HCT116 (cell line): Measurements from ENCODE around the gene CRHR2. TPM values are rescaled to one million over a fixed set of nuclear protein-coding genes. Genes with fewer than 3 reads are reported as not detected.

Experiments
- ATAC-seq: fragments of 200-7000 bp; cut with Tn5 transposase; 2 replicates; pipeline ENCODE4 v1.9.1; 2020; ENCODE audit warnings: mild to moderate bottlenecking, moderate library complexity
- BruUV-seq: library from RNA; stranded (reverse); fragments of 400-500 nt; replicated peaks from 2 replicates; lab custom pipeline; 2021; lab: Mats Ljungman, UMichigan
- CTCF ChIA-PET: fragments of 300-600 bp; sonication (Branson Sonifier 250); formaldehyde crosslinking; loops from one replicate; lab custom pipeline; 2021; ENCODE audit warnings: antibody characterized with exemption; lab: Charles Lee
- POLR2A ChIA-PET: fragments of 300-600, 350-600 bp; sonication (Branson Sonifier 250); formaldehyde crosslinking; loops from one replicate; lab custom pipeline; 2021; ENCODE audit warnings: antibody characterized with exemption; lab: Charles Lee
- RAD21 ChIA-PET, 2 experiments: fragments of 300-600 bp; sonication (Branson Sonifier 250); formaldehyde crosslinking; loops; one replicate each; lab custom pipeline; 2023; ENCODE audit warnings: low total read pairs in 2 of 2; ENCODE audit not compliant: uncharacterized antibody in 2 of 2, unreplicated experiment in 2 of 2, low non-redundant PET in 1 of 2; lab: Charles Lee
- DNase-seq: peaks from one replicate; pipeline ENCODE4 v3.0.0-alpha.2; 2010; ENCODE audit warnings: low read depth, low spot score
- H2AFZ ChIP-seq: fragments of 200-600 bp; shearing (Covaris generic), sonication (generic); 2 replicates; pipeline ENCODE4 v1.6.1; 2017; ENCODE audit warnings: low read depth, mixed run types, mixed read lengths, antibody characterized with exemption, low read length; ENCODE audit not compliant: poor library complexity, severe bottlenecking
- H3K27ac ChIP-seq: 2 replicates; pipeline ENCODE4 v1.5.1; 2012; ENCODE audit warnings: low read depth, low read length
- H3K27me3 ChIP-seq: fragments of 200-600 bp; sonication (generic); 2 replicates; pipeline ENCODE4 v1.6.1; 2016; ENCODE audit warnings: mixed run types, low read length, mixed read lengths; ENCODE audit not compliant: insufficient read depth
- H3K36me3 ChIP-seq, 2 experiments: fragments of 200-500 bp in 1 of 2; fragments of 200-600 bp in 1 of 2; sonication (Bioruptor generic) in 1 of 2; sonication (generic) in 1 of 2; 2 replicates each; pipeline versions ENCODE4 v1.5.1 to v1.6.1; 2014 to 2016; ENCODE audit warnings: low read length in 2 of 2, inconsistent platforms in 1 of 2, mixed read lengths in 1 of 2, mixed run types in 1 of 2; ENCODE audit not compliant: insufficient read depth in 2 of 2, control insufficient read depth in 1 of 2
- H3K4me1 ChIP-seq, 2 experiments: fragments of 200-600 bp in 1 of 2; sonication (generic) in 1 of 2; 2 replicates each; pipeline versions ENCODE4 v1.5.1 to v1.6.1; 2012 to 2017; ENCODE audit warnings: low read length in 2 of 2, inconsistent platforms in 1 of 2, mild to moderate bottlenecking in 1 of 2, mixed read lengths in 1 of 2, mixed run types in 1 of 2, moderate library complexity in 1 of 2; ENCODE audit not compliant: insufficient read depth in 2 of 2, control insufficient read depth in 1 of 2
- H3K4me2 ChIP-seq: fragments of 200-600 bp; sonication (generic); 2 replicates; pipeline ENCODE4 v1.6.1; 2017; ENCODE audit warnings: mixed run types, low read length, mixed read lengths
- H3K4me3 ChIP-seq, 2 experiments: fragments of 200-600 bp in 1 of 2; sonication (generic) in 1 of 2; replicated peaks in 1 of 2; 2 replicates each; pipeline ENCODE4 v1.5.1; 2011 to 2016; ENCODE audit warnings: low read length in 2 of 2, control low read depth in 1 of 2, low read depth in 1 of 2, mild to moderate bottlenecking in 1 of 2, mixed read lengths in 1 of 2, mixed run types in 1 of 2
- H3K79me2 ChIP-seq: fragments of 200-600 bp; sonication (generic); 2 replicates; pipeline ENCODE4 v1.6.1; 2017; ENCODE audit warnings: mild to moderate bottlenecking, mixed run types, low read length, moderate library complexity, mixed read lengths; ENCODE audit not compliant: insufficient read depth
- H3K9ac ChIP-seq: fragments of 200-600 bp; sonication (generic); 2 replicates; pipeline ENCODE4 v1.6.1; 2016; ENCODE audit warnings: low read length, mixed read lengths
- H3K9me2 ChIP-seq: fragments of 200-600 bp; sonication (generic), shearing (Covaris generic); 2 replicates; pipeline ENCODE4 v1.6.1; 2017; ENCODE audit warnings: mixed run types, mild to moderate bottlenecking, moderate library complexity; ENCODE audit not compliant: insufficient read depth
- H3K9me3 ChIP-seq, 2 experiments: fragments of 200-500 bp in 1 of 2; fragments of 200-600 bp in 1 of 2; sonication (Bioruptor generic) in 1 of 2; sonication (generic) in 1 of 2; 2 replicates each; pipeline ENCODE4 v1.6.1; 2014 to 2017; ENCODE audit warnings: low read length in 2 of 2, mixed read lengths in 2 of 2, inconsistent platforms in 1 of 2, low read depth in 1 of 2, mild to moderate bottlenecking in 1 of 2, mixed run types in 1 of 2, moderate library complexity in 1 of 2; ENCODE audit not compliant: control insufficient read depth in 1 of 2, insufficient read depth in 1 of 2
- H4K20me1 ChIP-seq: fragments of 200-600 bp; sonication (generic), shearing (Covaris generic); 2 replicates; pipeline ENCODE4 v1.6.1; 2017; ENCODE audit warnings: mixed run types, mild to moderate bottlenecking, moderate library complexity; ENCODE audit not compliant: insufficient read depth
- CBX3 ChIP-seq: IDR thresholded peaks from 2 replicates; pipeline ENCODE4 v1.6.1; 2012; ENCODE audit warnings: low read depth
- EGR1 ChIP-seq: IDR thresholded peaks from 2 replicates; pipeline ENCODE4 v1.6.1; 2012; ENCODE audit warnings: low read depth
- EZH2 ChIP-seq: fragments of 200-600 bp; sonication (generic); IDR thresholded peaks from 2 replicates; pipeline ENCODE4 v1.6.1; 2017; ENCODE audit warnings: antibody characterized with exemption, mixed run types
- JUND ChIP-seq: IDR thresholded peaks from 2 replicates; pipeline ENCODE4 v1.6.1; 2012
- POLR2AphosphoS5 ChIP-seq: IDR thresholded peaks from 2 replicates; pipeline ENCODE4 v1.6.1; 2011; ENCODE audit warnings: mild to moderate bottlenecking, low read depth, low read length, moderate library complexity
- SIN3A ChIP-seq: IDR thresholded peaks from 2 replicates; pipeline ENCODE4 v1.6.1; 2012; ENCODE audit warnings: low read depth
- SRF ChIP-seq: IDR thresholded peaks from 2 replicates; pipeline ENCODE4 v1.6.1; 2012; ENCODE audit warnings: low read depth
- ZFX ChIP-seq: fragments of 450-650 bp; IDR thresholded peaks from 2 replicates; pipeline ENCODE4 v1.6.1; 2017
- ZNF274 ChIP-seq: fragments of 200-500 bp; sonication (Bioruptor generic); IDR thresholded peaks from 2 replicates; pipeline ENCODE4 v1.6.1; 2014; ENCODE audit warnings: mild to moderate bottlenecking, low read depth, low read length, inconsistent platforms
- intact Hi-C: fragments of 100-400 bp; cut with micrococcal nuclease; formaldehyde crosslinking; loops from 2 replicates; pipeline ENCODE4 v1.10.0; 2022
- total RNA-seq: library from RNA; stranded (reverse); gene quantifications from one replicate; pipeline ENCODE4 v1.2.1, GENCODE V29; 2021; ENCODE audit not compliant: unreplicated experiment
- TF ChIP-seq, protein P1 (sequence below): IDR thresholded peaks from 2 replicates; pipeline ENCODE4 v1.6.1; 2011; ENCODE audit warnings: mild to moderate bottlenecking, low read length, moderate library complexity; ENCODE audit not compliant: insufficient replicate concordance; ENCODE audit errors: extremely low read depth
- TF ChIP-seq, protein P2 (sequence below): IDR thresholded peaks from 2 replicates; pipeline ENCODE4 v1.6.1; 2012; ENCODE audit warnings: low read depth

CRHR2 gene
- total RNA-seq, 1 experiment from 2014 or later, result not detected

DNA sequence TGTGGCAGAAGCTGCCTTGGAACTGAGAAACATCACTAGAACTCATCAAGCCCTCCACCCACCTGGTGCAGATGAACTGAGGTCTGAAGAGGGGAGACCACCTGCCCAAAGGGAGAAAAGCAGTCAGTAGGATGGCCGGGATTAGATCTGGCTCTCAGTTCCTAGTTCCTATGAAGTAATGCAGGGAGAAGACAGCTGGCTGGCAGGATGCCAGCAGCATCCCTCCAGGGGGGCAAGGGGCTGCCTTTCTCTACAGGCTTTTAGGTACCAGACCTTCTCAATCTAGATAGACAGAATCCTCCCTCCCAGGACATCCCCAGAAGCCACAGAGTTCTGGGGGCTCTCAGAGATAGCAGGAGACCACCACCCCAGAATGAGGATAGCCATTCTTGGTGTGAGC lies 7.8 kb downstream of the CRHR2 start:
- Histone ChIP-seq H3K27ac (no peak overlapping the region), H3K79me2 (no peaks in the 10 kb centered on the region), H3K9ac (no peak overlapping the region), H3K4me1 (no peaks in the 10 kb centered on the region), H4K20me1 (no peaks in the 10 kb centered on the region), H2AFZ (no peak overlapping the region), H3K9me2 (no peaks in the 10 kb centered on the region), H3K9me3 (no peaks in the 10 kb centered on the region), H3K27me3 (peaks cover 44% of the 10 kb centered on the region), H3K4me3 (no peak overlapping the region), H3K4me2 (no peak overlapping the region), H3K36me3 (no peaks in the 10 kb centered on the region)
- no peak for ATAC-seq
- no peak for TF ChIP-seq EZH2
- no peak for TF ChIP-seq ZFX
- TF ChIP-seq, protein P1, sequence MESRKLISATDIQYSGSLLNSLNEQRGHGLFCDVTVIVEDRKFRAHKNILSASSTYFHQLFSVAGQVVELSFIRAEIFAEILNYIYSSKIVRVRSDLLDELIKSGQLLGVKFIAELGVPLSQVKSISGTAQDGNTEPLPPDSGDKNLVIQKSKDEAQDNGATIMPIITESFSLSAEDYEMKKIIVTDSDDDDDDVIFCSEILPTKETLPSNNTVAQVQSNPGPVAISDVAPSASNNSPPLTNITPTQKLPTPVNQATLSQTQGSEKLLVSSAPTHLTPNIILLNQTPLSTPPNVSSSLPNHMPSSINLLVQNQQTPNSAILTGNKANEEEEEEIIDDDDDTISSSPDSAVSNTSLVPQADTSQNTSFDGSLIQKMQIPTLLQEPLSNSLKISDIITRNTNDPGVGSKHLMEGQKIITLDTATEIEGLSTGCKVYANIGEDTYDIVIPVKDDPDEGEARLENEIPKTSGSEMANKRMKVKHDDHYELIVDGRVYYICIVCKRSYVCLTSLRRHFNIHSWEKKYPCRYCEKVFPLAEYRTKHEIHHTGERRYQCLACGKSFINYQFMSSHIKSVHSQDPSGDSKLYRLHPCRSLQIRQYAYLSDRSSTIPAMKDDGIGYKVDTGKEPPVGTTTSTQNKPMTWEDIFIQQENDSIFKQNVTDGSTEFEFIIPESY, result no peak
- no peak for TF ChIP-seq ZNF274
- TF ChIP-seq JUND, result no peak
- DNase-seq, result no peak
- intact Hi-C loops, result no loop called here
- no TSS peak for BruUV-seq
- ChIA-PET POLR2A (no interaction called here), CTCF (no interaction called here), RAD21 (no interaction called here)

DNA sequence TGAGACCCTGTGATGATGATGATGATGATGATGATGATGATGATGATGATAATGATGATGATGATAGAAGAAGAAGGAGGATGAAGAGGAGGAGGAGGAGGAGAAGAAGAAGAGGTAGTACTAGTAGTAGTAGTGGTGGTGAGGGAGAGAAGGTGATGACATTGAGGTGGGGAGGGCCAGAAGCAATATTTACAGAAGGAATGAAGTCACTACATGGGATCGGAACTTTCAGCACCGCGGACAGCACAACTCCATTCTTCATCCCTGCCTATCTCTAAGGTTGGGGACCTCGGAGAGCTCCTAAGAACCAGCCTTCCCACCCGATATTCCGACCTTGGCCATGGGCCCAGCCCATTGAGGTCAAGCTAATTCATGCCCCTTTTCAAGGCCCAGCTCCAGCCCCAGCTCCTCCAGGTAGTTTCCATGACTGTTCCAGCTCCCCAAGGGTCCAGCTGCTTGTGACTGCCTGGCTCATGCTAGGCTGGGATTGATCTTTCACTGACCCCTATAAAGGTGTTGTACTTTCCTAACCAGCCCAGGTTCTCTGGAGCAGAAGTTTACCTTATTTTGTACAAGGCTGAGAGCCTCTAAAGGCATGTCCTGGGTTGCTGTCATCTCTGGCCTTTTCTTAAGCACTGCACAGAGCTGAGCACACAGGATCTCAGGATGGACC lies 10.3 kb downstream of the CRHR2 start:
- no peaks in the 10 kb centered on the region for H4K20me1 ChIP-seq
- H3K27ac ChIP-seq, result no peak overlapping the region
- H3K9me3 ChIP-seq, result no peaks in the 10 kb centered on the region
- H3K36me3 ChIP-seq, result no peaks in the 10 kb centered on the region
- no peaks in the 10 kb centered on the region for H3K4me1 ChIP-seq
- H3K4me3 ChIP-seq, result no peak overlapping the region
- ChIA-PET RAD21 (no interaction called here), CTCF (no interaction called here), POLR2A (no interaction called here)
- TF ChIP-seq, protein P2, sequence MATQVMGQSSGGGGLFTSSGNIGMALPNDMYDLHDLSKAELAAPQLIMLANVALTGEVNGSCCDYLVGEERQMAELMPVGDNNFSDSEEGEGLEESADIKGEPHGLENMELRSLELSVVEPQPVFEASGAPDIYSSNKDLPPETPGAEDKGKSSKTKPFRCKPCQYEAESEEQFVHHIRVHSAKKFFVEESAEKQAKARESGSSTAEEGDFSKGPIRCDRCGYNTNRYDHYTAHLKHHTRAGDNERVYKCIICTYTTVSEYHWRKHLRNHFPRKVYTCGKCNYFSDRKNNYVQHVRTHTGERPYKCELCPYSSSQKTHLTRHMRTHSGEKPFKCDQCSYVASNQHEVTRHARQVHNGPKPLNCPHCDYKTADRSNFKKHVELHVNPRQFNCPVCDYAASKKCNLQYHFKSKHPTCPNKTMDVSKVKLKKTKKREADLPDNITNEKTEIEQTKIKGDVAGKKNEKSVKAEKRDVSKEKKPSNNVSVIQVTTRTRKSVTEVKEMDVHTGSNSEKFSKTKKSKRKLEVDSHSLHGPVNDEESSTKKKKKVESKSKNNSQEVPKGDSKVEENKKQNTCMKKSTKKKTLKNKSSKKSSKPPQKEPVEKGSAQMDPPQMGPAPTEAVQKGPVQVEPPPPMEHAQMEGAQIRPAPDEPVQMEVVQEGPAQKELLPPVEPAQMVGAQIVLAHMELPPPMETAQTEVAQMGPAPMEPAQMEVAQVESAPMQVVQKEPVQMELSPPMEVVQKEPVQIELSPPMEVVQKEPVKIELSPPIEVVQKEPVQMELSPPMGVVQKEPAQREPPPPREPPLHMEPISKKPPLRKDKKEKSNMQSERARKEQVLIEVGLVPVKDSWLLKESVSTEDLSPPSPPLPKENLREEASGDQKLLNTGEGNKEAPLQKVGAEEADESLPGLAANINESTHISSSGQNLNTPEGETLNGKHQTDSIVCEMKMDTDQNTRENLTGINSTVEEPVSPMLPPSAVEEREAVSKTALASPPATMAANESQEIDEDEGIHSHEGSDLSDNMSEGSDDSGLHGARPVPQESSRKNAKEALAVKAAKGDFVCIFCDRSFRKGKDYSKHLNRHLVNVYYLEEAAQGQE, result peak; percentile 98
- TF ChIP-seq SRF, result no peak
- peak; percentile 60; the same call in 1 of the 2 replicates for TF ChIP-seq CBX3
- TF ChIP-seq POLR2AphosphoS5, result no peak
- peak; percentile 61 for TF ChIP-seq SIN3A
- no peak for TF ChIP-seq EZH2
- no peak for TF ChIP-seq EGR1
- intact Hi-C loops, result no loop called here
- no peak overlapping the region for H3K4me2 ChIP-seq
- no peak overlapping the region for H3K9ac ChIP-seq
- no TSS peak for BruUV-seq
- H3K9me2 ChIP-seq, result no peaks in the 10 kb centered on the region
- peak; percentile 73 for ATAC-seq
- no peak overlapping the region for H2AFZ ChIP-seq
- no peaks in the 10 kb centered on the region for H3K79me2 ChIP-seq
- DNase-seq, result peak; percentile 29
- peaks cover 30% of the 10 kb centered on the region for H3K27me3 ChIP-seq
